ENCODE data around the gene ADH6.
"Not testable (repeated sequence)": the region's sequence is repeated elsewhere in the genome, so short reads cannot be mapped to it uniquely, and the experiment has no call there.

ADH6 gene

DNA sequence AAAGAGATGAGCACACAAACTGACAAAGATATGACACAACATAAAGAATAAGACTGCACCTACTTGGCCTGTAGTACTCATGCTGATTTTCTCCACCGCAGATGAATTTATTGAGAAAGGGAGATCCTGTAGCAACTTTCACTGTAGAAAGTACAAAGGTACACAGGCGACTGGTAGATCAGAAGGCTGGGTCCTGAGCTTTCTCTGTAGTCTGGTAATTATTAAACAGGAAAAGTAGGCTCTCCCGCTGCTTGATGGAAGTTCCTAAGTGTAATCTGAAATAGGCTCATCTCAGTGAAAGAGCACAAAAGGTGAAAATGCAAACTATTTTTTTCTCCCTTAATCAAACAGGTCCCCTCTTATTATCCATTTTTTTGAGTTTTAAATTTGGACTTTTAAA, at the start of gene ADH6:
Gene ADH6, minus strand, starts transcription at position 175 of the 400 bp plus-strand sequence. Its CDS starts 94 bp downstream, at position 81.
- no peak for DNase-seq (ENCODE audit: low spot score)

- no peak for DNase-seq (ENCODE audit: low spot score)
Measured at GRCh38 chr4:99264927-99265326, 45.9 kb upstream of the ADH6 start.

DNA sequence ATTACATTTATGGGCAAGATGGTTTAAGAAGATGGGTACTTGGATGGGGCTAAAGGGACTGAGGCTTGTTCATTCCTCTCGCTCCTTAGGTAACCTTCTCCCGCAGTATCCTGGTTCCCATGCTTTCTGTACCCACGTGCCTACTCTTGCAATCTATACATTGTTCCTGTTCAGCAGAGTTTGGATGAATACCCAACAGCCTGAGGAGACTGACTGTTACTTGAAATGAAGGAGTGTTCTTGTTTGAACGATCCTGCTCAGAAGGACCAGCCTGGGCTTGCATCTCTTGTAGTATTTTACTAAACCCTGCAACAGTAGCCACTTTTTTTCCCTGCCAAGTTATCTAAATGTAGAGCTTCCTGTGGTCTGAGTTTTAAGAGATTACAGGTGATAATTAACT, 33.7 kb upstream of the ADH6 start:
- DNase-seq (ENCODE audit: low spot score) = no peak

DNA sequence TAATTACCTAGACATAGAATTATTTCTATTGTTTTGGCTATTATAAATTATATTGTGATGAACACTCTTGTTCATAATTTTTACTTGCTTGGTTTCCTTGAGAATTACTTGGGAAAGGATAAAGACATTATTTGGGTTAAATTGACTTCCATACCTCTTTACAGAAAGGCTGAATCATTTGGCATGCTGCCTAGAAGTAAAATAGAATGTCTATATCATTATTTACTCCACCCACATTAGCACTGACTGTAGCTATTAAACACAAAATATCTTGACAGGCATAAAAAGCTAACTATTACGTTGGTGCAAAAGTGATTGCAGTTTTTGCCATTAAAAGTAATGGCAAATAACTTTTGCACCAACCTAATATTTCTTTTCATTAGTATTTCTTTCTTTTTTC, 29.7 kb upstream of the ADH6 start:
- no peak for DNase-seq (ENCODE audit: low spot score)

- no peak for DNase-seq (ENCODE audit: low spot score)
Measured at GRCh38 chr4:99235955-99236354, 16.9 kb upstream of the ADH6 start.

GRCh38 chr4:99234331-99235010, 15.4 kb upstream of the ADH6 start:
- no peak for DNase-seq (ENCODE audit: low spot score)

DNA sequence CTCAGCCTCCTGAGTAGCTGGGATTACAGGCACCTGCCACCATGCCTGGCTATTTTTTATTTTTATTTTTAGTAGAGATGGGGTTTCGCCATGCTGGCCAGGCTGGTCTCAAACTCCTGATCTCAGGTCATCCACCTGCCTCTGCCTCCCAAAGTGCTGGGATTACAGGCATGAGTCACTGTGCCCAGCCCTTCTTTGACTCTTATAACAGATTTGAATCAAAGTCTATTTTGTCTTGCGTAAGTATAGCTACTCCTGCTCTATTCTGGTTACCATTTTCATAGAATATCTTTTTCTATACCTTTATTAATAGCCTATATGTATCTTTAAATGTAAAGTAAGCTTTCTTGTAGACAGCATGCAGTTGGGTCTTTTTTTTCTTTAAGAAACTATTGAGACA, 14.4 kb upstream of the ADH6 start:
- not testable (repeated sequence) for DNase-seq (ENCODE audit: low spot score)

GRCh38 chr4:99228706-99229105, 9.7 kb upstream of the ADH6 start:
- DNase-seq (ENCODE audit: low spot score) = not testable (repeated sequence)

DNA sequence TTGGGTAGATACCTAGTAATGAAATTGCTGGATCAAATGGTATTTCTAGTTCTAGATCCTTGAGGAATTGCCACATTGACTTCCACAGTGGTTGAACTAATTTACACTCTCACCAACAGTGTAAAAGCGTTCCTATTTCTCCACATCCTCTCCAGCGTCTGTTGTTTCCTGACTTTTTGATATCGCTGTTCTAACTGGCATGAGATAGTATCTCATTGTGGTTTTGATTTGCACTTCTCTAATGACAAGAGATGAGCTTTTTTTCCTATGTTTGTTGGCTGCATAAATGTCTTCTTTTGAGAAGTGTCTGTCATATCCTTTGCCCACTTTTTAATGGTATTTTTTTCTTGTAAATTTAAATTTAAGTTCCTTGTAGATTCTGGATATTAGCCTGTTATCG, 8.6 kb upstream of the ADH6 start:
- not testable (repeated sequence) for DNase-seq (ENCODE audit: low spot score)

DNA sequence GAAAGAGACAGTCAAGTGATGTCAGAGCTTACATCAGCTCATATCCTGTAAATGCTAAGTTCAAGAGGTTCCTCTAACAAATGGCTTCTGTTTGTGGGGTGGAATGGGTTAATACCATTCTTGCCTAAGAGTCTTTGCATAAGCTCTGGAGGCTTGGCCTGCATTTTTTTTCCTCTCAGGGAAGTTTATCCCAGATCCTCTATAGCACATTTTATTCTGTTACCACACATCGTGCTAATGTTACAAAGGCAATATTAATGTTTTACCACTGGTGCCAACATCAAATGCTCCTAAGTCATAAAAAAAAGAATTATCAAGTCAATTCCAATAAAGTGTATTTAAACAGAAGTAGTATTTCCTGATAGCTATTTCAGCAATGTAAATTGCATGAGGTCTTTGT, 2.9 kb upstream of the ADH6 start:
- DNase-seq (ENCODE audit: low spot score) = no peak

DNA sequence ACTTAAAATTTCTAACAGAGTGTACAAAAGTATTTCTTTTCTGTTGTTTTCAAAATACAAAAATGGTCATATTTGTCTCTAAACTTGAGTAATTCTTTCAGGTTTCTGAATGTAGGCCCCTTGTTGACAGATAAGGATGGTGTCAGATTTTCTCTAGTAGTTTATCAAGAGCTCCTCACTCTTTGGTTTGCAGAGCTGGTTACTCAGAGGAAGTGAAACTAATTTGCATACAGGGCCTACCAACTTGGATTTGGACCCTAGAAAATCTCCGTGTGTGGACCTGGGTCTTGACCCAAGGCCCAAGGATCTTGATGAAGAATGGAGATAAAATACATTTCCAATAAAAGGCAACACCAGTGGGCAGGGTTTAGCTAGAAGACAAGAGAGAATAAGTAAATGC, 433 bp upstream of the ADH6 start:
- no peak for DNase-seq (ENCODE audit: low spot score)

DNA sequence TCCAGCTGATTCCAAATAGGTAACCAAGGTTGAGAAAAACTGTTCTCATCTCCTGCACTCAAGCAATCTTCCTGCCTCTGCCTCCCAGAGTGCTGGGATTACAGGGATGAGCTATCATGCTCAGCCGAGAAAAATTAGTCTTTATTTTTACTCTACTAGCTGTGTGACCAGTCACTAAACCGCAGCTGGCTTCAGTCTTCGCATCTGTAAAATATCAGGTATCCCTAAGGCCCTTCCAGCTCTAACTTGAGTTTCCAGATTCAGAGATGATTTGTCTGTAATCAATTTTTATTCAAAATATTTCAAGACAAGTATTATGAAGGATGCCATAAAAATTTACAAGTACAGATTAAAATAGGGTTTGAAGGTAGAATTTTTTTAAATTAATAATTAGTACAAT, 3.5 kb downstream of the ADH6 start:
- DNase-seq (ENCODE audit: low spot score) = no peak

DNA sequence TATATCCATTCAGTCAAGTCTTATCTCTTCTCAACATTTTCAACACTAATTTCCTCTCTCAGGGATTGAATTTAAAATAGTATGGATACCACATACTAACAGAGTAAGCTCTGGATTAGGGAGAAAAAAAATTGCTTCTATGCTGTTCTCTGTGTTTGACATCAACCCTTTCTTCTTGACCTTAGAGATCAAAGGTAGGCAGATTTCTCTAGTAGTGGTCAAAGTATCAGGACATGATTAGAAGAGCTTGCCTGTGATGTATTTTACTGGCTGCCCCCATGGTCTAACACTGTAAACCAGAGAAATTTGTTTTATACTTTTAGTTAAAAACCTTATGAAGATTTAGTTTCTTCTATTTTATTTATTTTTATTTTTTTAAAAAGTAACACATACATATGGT, 8.3 kb downstream of the ADH6 start:
- DNase-seq (ENCODE audit: low spot score) = no peak

DNA sequence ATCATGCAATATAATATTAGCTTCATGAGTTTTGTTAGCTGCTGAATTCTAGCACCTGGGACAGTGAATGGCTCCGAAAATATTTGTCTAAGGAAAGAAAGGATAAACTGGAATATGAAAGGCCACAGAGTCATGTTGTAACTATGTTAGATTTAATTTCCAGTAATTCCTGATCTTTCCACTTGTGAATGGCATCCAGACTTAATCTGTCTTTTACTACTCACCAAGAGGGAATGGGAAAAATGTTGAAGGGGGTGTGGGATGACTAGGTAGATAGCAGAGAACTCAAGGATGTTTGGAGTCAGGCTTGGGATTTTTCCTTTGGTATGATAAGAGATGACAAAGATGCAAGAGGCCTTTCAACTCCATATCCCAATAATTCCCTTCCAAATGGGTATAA, 9.4 kb downstream of the ADH6 start:
- DNase-seq (ENCODE audit: low spot score) = no peak

- DNase-seq (ENCODE audit: low spot score) = no peak
Measured at GRCh38 chr4:99208719-99209075, 10.3 kb downstream of the ADH6 start.

DNA sequence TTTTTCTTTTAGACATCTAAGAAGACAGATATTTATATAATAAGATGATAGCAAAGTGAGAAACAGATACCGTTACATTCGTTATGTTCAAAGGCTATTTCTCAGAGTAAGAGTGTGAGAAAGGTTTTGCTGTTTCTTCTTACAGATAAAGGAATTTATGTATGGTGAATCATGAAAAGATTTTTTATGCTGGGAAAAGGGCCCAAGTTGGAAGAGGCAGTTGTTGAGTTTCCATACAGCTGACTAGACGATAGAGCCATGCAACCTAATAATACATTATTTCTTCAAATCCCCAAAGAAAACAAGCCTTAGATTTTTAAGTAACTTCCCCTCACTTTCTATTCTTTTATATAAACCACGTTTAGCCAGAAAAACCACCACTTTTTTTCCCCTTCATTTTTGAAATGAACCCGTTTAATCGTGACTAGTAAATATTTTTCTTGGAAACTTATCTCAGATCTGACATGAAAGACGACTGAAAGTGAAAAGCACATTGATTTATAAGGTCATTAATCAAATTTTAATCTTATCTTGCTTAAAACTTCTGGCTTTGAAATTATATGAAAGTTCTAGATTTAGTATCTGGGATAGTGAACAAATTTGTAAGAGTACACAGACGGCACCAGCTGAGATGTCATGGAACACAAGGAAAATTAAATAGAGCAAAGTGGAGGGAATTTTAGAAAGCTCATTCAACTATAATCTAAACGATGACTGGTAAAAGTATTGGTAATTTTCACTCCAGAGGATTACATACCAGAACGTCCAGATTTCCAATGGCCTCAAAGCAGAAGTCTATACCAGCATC, 10.9 kb downstream of the ADH6 start:
- DNase-seq (ENCODE audit: low spot score) = no peak

DNA sequence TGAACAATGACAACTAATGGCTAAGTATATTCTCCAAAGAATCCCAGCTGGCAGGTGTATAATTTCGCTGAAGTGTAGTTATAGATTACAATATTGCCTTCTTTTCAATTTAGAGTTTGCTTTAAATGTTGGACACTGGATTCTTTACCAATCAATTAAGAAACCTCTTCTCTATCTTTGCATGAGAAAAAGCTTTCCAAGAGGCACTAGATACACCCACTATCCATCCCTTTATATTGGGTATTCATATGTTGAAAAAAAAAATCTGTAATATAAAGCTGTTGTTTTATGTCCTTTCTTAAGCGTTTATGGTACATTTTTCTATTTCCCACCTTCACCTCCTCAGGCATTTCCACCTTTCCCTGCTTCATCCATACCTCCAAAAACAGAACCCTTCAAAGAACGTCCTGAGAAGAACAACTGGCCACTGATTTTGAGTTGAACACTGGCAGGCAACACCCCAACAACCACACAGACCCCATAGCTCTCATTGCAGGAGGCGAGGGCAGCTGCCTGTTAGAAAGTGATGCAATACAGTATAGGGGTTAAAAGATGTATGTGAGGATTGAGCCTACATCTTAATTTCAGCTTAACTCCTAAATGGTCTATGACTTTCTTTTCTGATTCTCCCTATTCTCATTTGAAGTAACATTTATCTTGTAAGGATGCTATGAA, 11.8 kb downstream of the ADH6 start:
- DNase-seq (ENCODE audit: low spot score) = no peak

- peak; percentile 40 for DNase-seq (ENCODE audit: low spot score)
Measured at GRCh38 chr4:99205153-99205979, 13.7 kb downstream of the ADH6 start.

DNA sequence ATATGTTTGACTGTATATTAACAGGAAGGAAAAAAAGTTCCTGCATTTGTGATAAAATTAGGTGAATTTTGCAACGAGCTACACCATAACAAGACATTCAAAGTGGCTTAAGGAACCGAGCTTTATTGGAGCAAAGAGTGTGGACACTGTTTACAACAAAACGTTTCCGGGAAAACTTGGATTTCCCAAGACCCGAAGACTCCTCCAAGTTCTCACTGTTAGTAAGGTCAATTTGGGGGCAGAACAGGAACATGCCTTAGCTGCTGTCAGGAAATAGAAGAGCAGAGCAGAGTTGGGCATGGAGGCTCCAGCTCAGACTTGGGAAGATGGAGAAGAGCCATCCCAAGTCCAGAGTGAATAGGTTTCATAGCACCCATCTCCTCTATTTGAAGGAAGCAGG, 16.5 kb downstream of the ADH6 start:
- DNase-seq (ENCODE audit: low spot score) = no peak

GRCh38 chr4:99202094-99202493, 17.0 kb downstream of the ADH6 start:
- DNase-seq (ENCODE audit: low spot score) = no peak

DNA sequence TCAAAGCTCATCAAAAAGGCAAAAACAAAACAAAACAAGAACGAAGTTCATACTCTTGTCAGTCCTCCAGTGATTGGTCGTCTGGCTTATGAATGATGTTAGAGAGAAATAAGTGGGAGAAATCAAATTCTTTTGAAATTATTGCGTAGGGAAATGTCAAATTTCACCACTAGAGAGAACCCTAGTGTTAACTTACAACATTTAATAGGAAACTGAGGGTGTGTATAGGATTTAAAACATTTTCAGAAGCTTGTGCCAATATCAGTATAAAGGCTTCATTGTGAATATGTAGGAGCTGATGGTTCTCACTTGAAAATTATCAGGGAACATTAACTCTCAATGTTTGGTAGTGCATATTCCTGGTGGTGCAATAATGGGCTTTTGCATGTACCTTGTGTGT, 17.4 kb downstream of the ADH6 start:
- no peak for DNase-seq (ENCODE audit: low spot score)

DNA sequence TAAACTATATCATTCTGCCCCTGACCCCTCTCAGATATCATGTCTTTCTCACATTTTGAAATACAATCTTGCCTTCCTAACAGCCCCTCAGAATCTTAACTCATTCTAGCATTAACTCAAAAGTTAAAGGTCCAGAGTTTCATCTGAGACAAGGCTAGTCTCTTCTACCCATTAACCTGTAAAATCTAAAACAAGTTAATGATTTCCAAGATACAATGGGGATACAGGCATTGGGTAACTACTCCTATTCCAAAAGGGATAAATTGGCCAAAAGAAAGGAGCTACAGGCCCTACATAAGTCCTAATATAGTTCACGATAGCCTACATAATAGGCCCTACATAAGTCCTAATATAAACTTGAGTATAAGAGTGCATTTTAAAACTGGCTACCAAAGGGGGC, 18.9 kb downstream of the ADH6 start:
- no peak for DNase-seq (ENCODE audit: low spot score)

Data from Ammon's horn (tissue), 1 donor.